H1 (cell line): ENCODE measurements around the gene PKD1L1. TPM values are rescaled to one million over a fixed set of nuclear protein-coding genes. Genes with fewer than 3 reads are reported as not detected.

Experiments used
- GTF2F1 ChIP-seq: IDR thresholded peaks from 2 replicates; pipeline ENCODE4 v1.6.1; 2012; ENCODE audit warnings: low read depth, low read length, improper control_type of control experiment, borderline replicate concordance
- HDAC6 ChIP-seq: IDR thresholded peaks from one replicate; pipeline ENCODE4 v1.7.1; 2012; ENCODE audit warnings: low read depth, mild to moderate bottlenecking, inconsistent platforms, low read length, moderate library complexity
- NANOG ChIP-seq: IDR thresholded peaks from 2 replicates; pipeline ENCODE4 v1.6.1; 2011; ENCODE audit warnings: low read length, low read depth, mild to moderate bottlenecking, inconsistent platforms; ENCODE audit not compliant: insufficient read depth, poor library complexity, severe bottlenecking
- POLR2AphosphoS5 ChIP-seq: IDR thresholded peaks from 2 replicates; pipeline ENCODE4 v1.6.1; 2011; ENCODE audit warnings: low read depth, low read length
- SAP30 ChIP-seq: fragments of 300-600 bp; sonication (generic); IDR thresholded peaks from 2 replicates; pipeline ENCODE4 v1.7.1; 2012; ENCODE audit warnings: low read length, moderate library complexity, mild to moderate bottlenecking, inconsistent platforms; ENCODE audit not compliant: insufficient read depth, insufficient replicate concordance
- polyA plus RNA-seq, 7 experiments: library from polyadenylated mRNA; depleted of rRNA in 3 of 7; stranded (reverse) in 5 of 7; unstranded in 2 of 7; fragments of >200 nt in 5 of 7; fragments of 200-250 nt in 2 of 7; gene quantifications; 1 replicate in 5 of 7; 2 replicates in 1 of 7; 4 replicates in 1 of 7; pipeline versions ENCODE4 v1.2.1 to v1.2.3, GENCODE V29; 2011 to 2013; ENCODE audit warnings: missing spikeins in 2 of 7, mixed read lengths in 2 of 7
- total RNA-seq: library from RNA; stranded (reverse); fragmentation: NEBNext Ultra II Directional; extraction: Animal tissue kit (Norgen Biotek cat#: 25700); gene quantifications from 2 replicates; pipeline ENCODE4 v1.2.1, GENCODE V29; 2021

The PKD1L1 gene
- total and polyA plus RNA-seq, 2 of the 8 experiments (the other 6 are each of a cell fraction or from before 2014, with no cell fraction given): 0.22 to 0.35 TPM

DNA sequence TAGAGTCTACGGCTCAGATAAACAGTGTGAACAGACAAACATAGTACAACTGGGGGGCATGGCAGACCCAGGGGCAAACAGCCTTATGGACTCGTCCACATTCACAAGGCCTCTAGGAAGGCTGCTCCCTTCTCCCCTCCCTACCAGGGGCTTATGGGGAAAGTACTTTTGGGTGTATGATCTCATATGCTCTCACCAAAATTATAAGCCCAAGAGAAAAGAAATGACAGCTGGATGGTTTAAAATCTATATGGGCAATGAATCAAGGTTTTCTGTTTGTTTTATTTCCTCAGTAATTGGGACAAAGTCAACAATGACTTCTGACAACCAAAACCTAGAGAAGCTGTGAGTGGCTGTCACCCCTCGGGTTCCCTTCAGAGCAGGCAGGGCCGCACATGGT is 144.4 kb downstream of the PKD1L1 start (continued):
- TF ChIP-seq HDAC6 (no peak), POLR2AphosphoS5 (no peak), SAP30 (no peak), GTF2F1 (no peak), NANOG (no peak)
